Measurements from ENCODE around the gene GLIS1. TPM values are rescaled to one million over a fixed set of nuclear protein-coding genes. Genes with fewer than 3 reads are reported as not detected.

Gene GLIS1
- total RNA-seq, 2 donors from 2014 or later = 2.6 TPM; not detected in 1

- no peak overlapping the region for H3K4me3 ChIP-seq
- H3K36me3 ChIP-seq = no peaks in the 10 kb centered on the region
- no peaks in the 10 kb centered on the region for H3K27me3 ChIP-seq (replicated peaks; ENCODE audit: insufficient read depth)
- H3K27ac ChIP-seq = no peak overlapping the region
- H3K4me1 ChIP-seq (ENCODE audit: control insufficient read depth in 1 of 2, low read depth in 2 of 2) = no peaks in the 10 kb centered on the region
- DNase-seq (ENCODE audit: low spot score) (no peak), ATAC-seq (ENCODE audit: insufficient number of reproducible peaks, low FRiP score, low read depth) (no peak)
- no peak for TF ChIP-seq CTCF (IDR thresholded peaks at IDR 0.05)
- H3K9me3 ChIP-seq = no peaks in the 10 kb centered on the region
These were observed 40.5 kb downstream of the GLIS1 start for GRCh38 chr1:53698384-53698980.

GRCh38 chr1:53697721-53698383 is 41.1 kb downstream of the GLIS1 start:
- H3K9me3 ChIP-seq = no peaks in the 10 kb centered on the region
- no peak for DNase-seq (ENCODE audit: low spot score)
- no peaks in the 10 kb centered on the region for H3K4me1 ChIP-seq (ENCODE audit: control insufficient read depth in 1 of 2, low read depth in 2 of 2)
- no peak for ATAC-seq (ENCODE audit: insufficient number of reproducible peaks, low FRiP score, low read depth)
- H3K36me3 ChIP-seq = no peaks in the 10 kb centered on the region
- no peak overlapping the region for H3K27ac ChIP-seq
- no peaks in the 10 kb centered on the region for H3K27me3 ChIP-seq (replicated peaks; ENCODE audit: insufficient read depth)
- no peak for TF ChIP-seq CTCF (IDR thresholded peaks at IDR 0.05)
- no peak overlapping the region for H3K4me3 ChIP-seq

GRCh38 chr1:53696990-53697389 is 42.0 kb downstream of the GLIS1 start:
- Histone ChIP-seq H3K27ac (no peak overlapping the region), H3K4me3 (no peak overlapping the region), H3K27me3 (replicated peaks; ENCODE audit: insufficient read depth) (no peaks in the 10 kb centered on the region), H3K9me3 (no peaks in the 10 kb centered on the region), H3K36me3 (no peaks in the 10 kb centered on the region), H3K4me1 (ENCODE audit: control insufficient read depth in 1 of 2, low read depth in 2 of 2) (no peaks in the 10 kb centered on the region)
- TF ChIP-seq CTCF (IDR thresholded peaks at IDR 0.05) = no peak
- DNase-seq (ENCODE audit: low spot score) (no peak), ATAC-seq (ENCODE audit: insufficient number of reproducible peaks, low FRiP score, low read depth) (no peak)

- TF ChIP-seq CTCF (IDR thresholded peaks at IDR 0.05) = no peak
- DNase-seq (ENCODE audit: low spot score) (no peak), ATAC-seq (ENCODE audit: insufficient number of reproducible peaks, low FRiP score, low read depth) (no peak)
- no peaks in the 10 kb centered on the region for H3K36me3 ChIP-seq
- no peaks in the 10 kb centered on the region for H3K27me3 ChIP-seq (replicated peaks; ENCODE audit: insufficient read depth)
- no peak overlapping the region for H3K4me3 ChIP-seq
- no peak overlapping the region for H3K27ac ChIP-seq
- H3K9me3 ChIP-seq = no peaks in the 10 kb centered on the region
- H3K4me1 ChIP-seq (ENCODE audit: control insufficient read depth in 1 of 2, low read depth in 2 of 2) = no peaks in the 10 kb centered on the region
These were observed 42.4 kb downstream of the GLIS1 start for GRCh38 chr1:53696571-53696970.

GRCh38 chr1:53696051-53696450 is 42.9 kb downstream of the GLIS1 start:
- Histone ChIP-seq H3K4me3 (no peak overlapping the region), H3K27ac (no peak overlapping the region), H3K36me3 (no peaks in the 10 kb centered on the region), H3K9me3 (no peaks in the 10 kb centered on the region), H3K27me3 (replicated peaks; ENCODE audit: insufficient read depth) (no peaks in the 10 kb centered on the region), H3K4me1 (ENCODE audit: control insufficient read depth in 1 of 2, low read depth in 2 of 2) (no peaks in the 10 kb centered on the region)
- ATAC-seq (ENCODE audit: insufficient number of reproducible peaks, low FRiP score, low read depth) (no peak), DNase-seq (ENCODE audit: low spot score) (no peak)
- no peak for TF ChIP-seq CTCF (IDR thresholded peaks at IDR 0.05)

All from thoracic aorta (tissue), 2 donors.